ENCODE measurements around the gene OR51V1.

- TF ChIP-seq CTCF (IDR thresholded peaks at IDR 0.05) (no peak), POLR2A (IDR thresholded peaks at IDR 0.05) (no peak)
These were observed 24.3 kb upstream of the OR51V1 start for GRCh38 chr11:5224538-5225479.
